BJ (cell line): Measurements from ENCODE around the gene PPP2R5C. TPM values are rescaled to one million over a fixed set of nuclear protein-coding genes. Genes with fewer than 3 reads are reported as not detected.

ENCODE experiments used
- CTCF ChIA-PET: fragments of 350-600 bp; formaldehyde crosslinking; extraction: SDS; loops from one replicate; lab custom pipeline; 2021; ENCODE audit warnings: antibody characterized with exemption, inconsistent platforms; lab: Yijun Ruan, JAX
- POLR2A ChIA-PET: fragments of 300-600 bp; sonication (Branson Sonifier 250); formaldehyde crosslinking; extraction: SDS; loops from one replicate; lab custom pipeline; 2021; ENCODE audit warnings: antibody characterized with exemption; lab: Charles Lee
- DNase-seq: peaks from one replicate; pipeline ENCODE4 v3.0.0-alpha.2; 2011; ENCODE audit warnings: low read depth
- H3K27me3 ChIP-seq: 2 replicates; pipeline ENCODE4 v1.6.0; 2011; ENCODE audit warnings: low read length; ENCODE audit not compliant: control insufficient read depth, insufficient read depth
- H3K36me3 ChIP-seq: 2 replicates; pipeline ENCODE4 v1.5.1; 2011; ENCODE audit warnings: low read length; ENCODE audit not compliant: control insufficient read depth, insufficient read depth
- H3K4me3 ChIP-seq: 2 replicates; pipeline ENCODE4 v1.5.1; 2011; ENCODE audit warnings: low read depth, mild to moderate bottlenecking, control low read depth, low read length
- CTCF ChIP-seq: IDR thresholded peaks from 2 replicates; pipeline ENCODE4 v1.5.1; 2011; ENCODE audit warnings: low read depth, mild to moderate bottlenecking, control low read depth, inconsistent platforms, low read length, moderate library complexity; ENCODE audit not compliant: insufficient read depth
- polyA plus RNA-seq: library from polyadenylated mRNA; depleted of rRNA; stranded (reverse); fragments of >200 nt; gene quantifications from 2 replicates; pipeline ENCODE4 v1.2.3, GENCODE V29; 2011

Gene PPP2R5C
- polyA plus RNA-seq, 1 experiment = 55.8 TPM

- CTCF ChIA-PET = no interaction called here
- POLR2A ChIA-PET = no interaction called here
- Histone ChIP-seq H3K4me3 (no peak overlapping the region), H3K27me3 (no peaks in the 10 kb centered on the region), H3K36me3 (no peaks in the 10 kb centered on the region)
- TF ChIP-seq CTCF = no peak
- no peak for DNase-seq
Measured at GRCh38 chr14:101950100-101950499, 188.6 kb downstream of the PPP2R5C start.

- Histone ChIP-seq H3K4me3 (no peak overlapping the region), H3K27me3 (no peaks in the 10 kb centered on the region), H3K36me3 (no peaks in the 10 kb centered on the region)
- CTCF ChIA-PET = interaction anchor here (0.9 to 1.7 kb wide), 3 partner anchors 11 to 184 kb away, joined by 3 to 10 read pairs (median 3); no protein-coding TSS in a partner anchor
- TF ChIP-seq CTCF = no peak
- POLR2A ChIA-PET = no interaction called here
- no peak for DNase-seq
Measured at GRCh38 chr14:101950516-101951215, 189.2 kb downstream of the PPP2R5C start.

GRCh38 chr14:101953151-101953550 is 191.6 kb downstream of the PPP2R5C start:
- ChIA-PET POLR2A (no interaction called here), CTCF (interaction anchor here (1.0 to 4.2 kb wide), 3 partner anchors 49 to 182 kb away, joined by 3 to 16 read pairs (median 13); no protein-coding TSS in a partner anchor)

GRCh38 chr14:101954501-101954900 is 193.0 kb downstream of the PPP2R5C start:
- CTCF ChIA-PET = interaction anchor here (1.3 to 4.2 kb wide), 4 partner anchors 142 to 484 kb away, joined by 4 to 16 read pairs (median 9); no protein-coding TSS in a partner anchor

More at GRCh38 chr14:101953151-101953550, 191.6 kb downstream of the PPP2R5C start:
- H3K36me3 ChIP-seq = no peaks in the 10 kb centered on the region
- no peak for DNase-seq
- no peak overlapping the region for H3K4me3 ChIP-seq
- H3K27me3 ChIP-seq = no peaks in the 10 kb centered on the region
- TF ChIP-seq CTCF = no peak

More at GRCh38 chr14:101954501-101954900, 193.0 kb downstream of the PPP2R5C start:
- Histone ChIP-seq H3K27me3 (no peaks in the 10 kb centered on the region), H3K4me3 (no peak overlapping the region), H3K36me3 (no peaks in the 10 kb centered on the region)
- no peak for DNase-seq
- TF ChIP-seq CTCF = no peak
- POLR2A ChIA-PET = no interaction called here
